Measurements from ENCODE around the gene JAK1. TPM values are rescaled to one million over a fixed set of nuclear protein-coding genes. Genes with fewer than 3 reads are reported as not detected.

Gene JAK1
- total and polyA plus RNA-seq, 9 of the 15 experiments (the other 6 are each of a cell fraction or from before 2014, with no cell fraction given): 9.7 to 44.1 (median 42.5) TPM

GRCh38 chr1:64864018-64864940 is 102.1 kb downstream of the JAK1 start (continued):
- TF ChIP-seq RCOR1 (IDR thresholded peaks at IDR 0.05; ENCODE audit: borderline replicate concordance in 1 of 2, low read depth in 2 of 2, low read length in 2 of 2) (peak in 1 of 2 experiments; percentile 95; a peak in 3 of 4 replicates), NCOA2 (IDR thresholded peaks at IDR 0.05; ENCODE audit: partially characterized antibody in 2 of 2) (peak; percentile 53 to 63), TCF7 (IDR thresholded peaks at IDR 0.05; ENCODE audit: borderline replicate concordance) (no peak), CHCHD3 (CRISPR knock-in tag; IDR thresholded peaks at IDR 0.05) (no peak), RBM34 (IDR thresholded peaks at IDR 0.05; ENCODE audit: borderline replicate concordance, insufficient read depth, low read length) (no peak), PHB2 (IDR thresholded peaks at IDR 0.05; ENCODE audit: low read depth) (peak; percentile 71; the same call in 1 of the 2 replicates), FOXP4 (CRISPR knock-in tag; IDR thresholded peaks at IDR 0.05; ENCODE audit: borderline replicate concordance) (no peak; the same call in 1 of the 2 replicates), HNRNPL (IDR thresholded peaks at IDR 0.05; ENCODE audit: low read depth, low read length) (no peak), ESRRB (CRISPR knock-in tag; IDR thresholded peaks at IDR 0.05; ENCODE audit: borderline replicate concordance) (no peak), TRIM24 (IDR thresholded peaks at IDR 0.05) (peak; percentile 93 to 96), ZNF444 (CRISPR knock-in tag; IDR thresholded peaks at IDR 0.05) (no peak), C11orf30 (IDR thresholded peaks at IDR 0.05; ENCODE audit: low read depth) (no peak), DACH1 (IDR thresholded peaks at IDR 0.05; ENCODE audit: partially characterized antibody) (peak; percentile 13)
- TF ChIP-seq, protein P1, sequence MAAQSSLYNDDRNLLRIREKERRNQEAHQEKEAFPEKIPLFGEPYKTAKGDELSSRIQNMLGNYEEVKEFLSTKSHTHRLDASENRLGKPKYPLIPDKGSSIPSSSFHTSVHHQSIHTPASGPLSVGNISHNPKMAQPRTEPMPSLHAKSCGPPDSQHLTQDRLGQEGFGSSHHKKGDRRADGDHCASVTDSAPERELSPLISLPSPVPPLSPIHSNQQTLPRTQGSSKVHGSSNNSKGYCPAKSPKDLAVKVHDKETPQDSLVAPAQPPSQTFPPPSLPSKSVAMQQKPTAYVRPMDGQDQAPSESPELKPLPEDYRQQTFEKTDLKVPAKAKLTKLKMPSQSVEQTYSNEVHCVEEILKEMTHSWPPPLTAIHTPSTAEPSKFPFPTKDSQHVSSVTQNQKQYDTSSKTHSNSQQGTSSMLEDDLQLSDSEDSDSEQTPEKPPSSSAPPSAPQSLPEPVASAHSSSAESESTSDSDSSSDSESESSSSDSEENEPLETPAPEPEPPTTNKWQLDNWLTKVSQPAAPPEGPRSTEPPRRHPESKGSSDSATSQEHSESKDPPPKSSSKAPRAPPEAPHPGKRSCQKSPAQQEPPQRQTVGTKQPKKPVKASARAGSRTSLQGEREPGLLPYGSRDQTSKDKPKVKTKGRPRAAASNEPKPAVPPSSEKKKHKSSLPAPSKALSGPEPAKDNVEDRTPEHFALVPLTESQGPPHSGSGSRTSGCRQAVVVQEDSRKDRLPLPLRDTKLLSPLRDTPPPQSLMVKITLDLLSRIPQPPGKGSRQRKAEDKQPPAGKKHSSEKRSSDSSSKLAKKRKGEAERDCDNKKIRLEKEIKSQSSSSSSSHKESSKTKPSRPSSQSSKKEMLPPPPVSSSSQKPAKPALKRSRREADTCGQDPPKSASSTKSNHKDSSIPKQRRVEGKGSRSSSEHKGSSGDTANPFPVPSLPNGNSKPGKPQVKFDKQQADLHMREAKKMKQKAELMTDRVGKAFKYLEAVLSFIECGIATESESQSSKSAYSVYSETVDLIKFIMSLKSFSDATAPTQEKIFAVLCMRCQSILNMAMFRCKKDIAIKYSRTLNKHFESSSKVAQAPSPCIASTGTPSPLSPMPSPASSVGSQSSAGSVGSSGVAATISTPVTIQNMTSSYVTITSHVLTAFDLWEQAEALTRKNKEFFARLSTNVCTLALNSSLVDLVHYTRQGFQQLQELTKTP (IDR thresholded peaks at IDR 0.05; ENCODE audit: low read depth in 1 of 2, partially characterized antibody in 2 of 2): peak in 1 of 2 experiments; percentile 89
- TF ChIP-seq, protein P2, sequence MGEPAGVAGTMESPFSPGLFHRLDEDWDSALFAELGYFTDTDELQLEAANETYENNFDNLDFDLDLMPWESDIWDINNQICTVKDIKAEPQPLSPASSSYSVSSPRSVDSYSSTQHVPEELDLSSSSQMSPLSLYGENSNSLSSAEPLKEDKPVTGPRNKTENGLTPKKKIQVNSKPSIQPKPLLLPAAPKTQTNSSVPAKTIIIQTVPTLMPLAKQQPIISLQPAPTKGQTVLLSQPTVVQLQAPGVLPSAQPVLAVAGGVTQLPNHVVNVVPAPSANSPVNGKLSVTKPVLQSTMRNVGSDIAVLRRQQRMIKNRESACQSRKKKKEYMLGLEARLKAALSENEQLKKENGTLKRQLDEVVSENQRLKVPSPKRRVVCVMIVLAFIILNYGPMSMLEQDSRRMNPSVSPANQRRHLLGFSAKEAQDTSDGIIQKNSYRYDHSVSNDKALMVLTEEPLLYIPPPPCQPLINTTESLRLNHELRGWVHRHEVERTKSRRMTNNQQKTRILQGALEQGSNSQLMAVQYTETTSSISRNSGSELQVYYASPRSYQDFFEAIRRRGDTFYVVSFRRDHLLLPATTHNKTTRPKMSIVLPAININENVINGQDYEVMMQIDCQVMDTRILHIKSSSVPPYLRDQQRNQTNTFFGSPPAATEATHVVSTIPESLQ (CRISPR knock-in tag; IDR thresholded peaks at IDR 0.05): no peak

All from K562 (cell line).